Suprapubic skin (tissue), 4 donors: ENCODE data around the gene ATOH8. TPM values are rescaled to one million over a fixed set of nuclear protein-coding genes. Genes with fewer than 3 reads are reported as not detected.

Experiments used
- DNase-seq, 2 donors: peaks; one replicate each; pipeline ENCODE4 v3.0.0-alpha.2; 2019; ENCODE audit warnings: low spot score in 2 of 2
- H3K27ac ChIP-seq: fragments of 200-600 bp; sonication (generic); one replicate; pipeline ENCODE4 v1.5.1; 2019
- H3K27me3 ChIP-seq: fragments of 200-600 bp; sonication (generic); one replicate; pipeline ENCODE4 v1.5.1; 2019
- H3K36me3 ChIP-seq: fragments of 200-600 bp; sonication (generic); one replicate; pipeline ENCODE4 v1.5.1; 2019
- H3K4me1 ChIP-seq: fragments of 200-600 bp; sonication (generic); one replicate; pipeline ENCODE4 v1.5.1; 2019
- H3K4me3 ChIP-seq: fragments of 200-600 bp; sonication (generic); one replicate; pipeline ENCODE4 v1.5.1; 2019; ENCODE audit warnings: mild to moderate bottlenecking
- H3K9me3 ChIP-seq: fragments of 200-600 bp; sonication (generic); one replicate; pipeline ENCODE4 v1.5.1; 2019
- CTCF ChIP-seq, 2 donors: fragments of 200-600 bp in 1 of 2; fragments of 450-650 bp in 1 of 2; sonication (generic) in 1 of 2; IDR thresholded peaks; one replicate each; pipeline ENCODE4 v1.5.1; 2016 to 2019; ENCODE audit warnings: antibody characterized with exemption in 2 of 2, mild to moderate bottlenecking in 1 of 2, moderate library complexity in 1 of 2
- EP300 ChIP-seq: sonication (generic); formaldehyde crosslinking; IDR thresholded peaks from one replicate; pipeline ENCODE4 v1.6.1; 2017; ENCODE audit warnings: antibody characterized with exemption
- POLR2A ChIP-seq, 2 donors: fragments of 450-650 bp; IDR thresholded peaks; one replicate each; pipeline ENCODE4 v1.6.1; 2017; ENCODE audit warnings: antibody characterized with exemption in 2 of 2, mild to moderate bottlenecking in 2 of 2, moderate library complexity in 2 of 2
- POLR2AphosphoS5 ChIP-seq, 3 donors: sonication (generic); formaldehyde crosslinking; IDR thresholded peaks; one replicate each; pipeline ENCODE4 v1.6.1; 2017; ENCODE audit warnings: antibody characterized with exemption in 3 of 3
- WGBS: methylation state at CpG from one replicate; pipeline ENCODE4 v1.1.5; 2018; 5-methylcytosine and 5-hydroxymethylcytosine counted together
- total RNA-seq, 4 donors: library from RNA; depleted of rRNA; stranded (reverse); fragments of >200 nt; gene quantifications; one replicate each; pipeline ENCODE4 v1.1.0, GENCODE V29; 2016

ATOH8 gene
- total RNA-seq, 4 donors from 2014 or later: 9.7 to 30.3 (median 27.3) TPM

- H3K36me3 ChIP-seq: peaks cover 8% of the 10 kb centered on the region
- TF ChIP-seq EP300: peak; percentile 73
- TF ChIP-seq POLR2AphosphoS5 (IDR thresholded peaks at IDR 0.05): peak; percentile 79 to 99 (median 98)
- no peak for TF ChIP-seq POLR2A (IDR thresholded peaks at IDR 0.05)
- peak in 1 of 2 donors; percentile 16 for TF ChIP-seq CTCF (IDR thresholded peaks at IDR 0.05)
- no peaks in the 10 kb centered on the region for H3K9me3 ChIP-seq
- DNase-seq: peak; percentile 97 to 98
- peak overlapping the region; percentile 59 for H3K27ac ChIP-seq
- peaks cover 4% of the 10 kb centered on the region for H3K27me3 ChIP-seq
- WGBS: 4% methylated on average over 8 of the region's 37 CpGs
- peak overlapping the region; percentile 39 for H3K4me3 ChIP-seq
- peaks cover 77% of the 10 kb centered on the region for H3K4me1 ChIP-seq
Observed at GRCh38 chr2:85772019-85772745, 18.4 kb downstream of the ATOH8 start.

- H3K36me3 ChIP-seq: peaks cover 8% of the 10 kb centered on the region
- 41% methylated on average over 16 of the region's 16 CpGs for WGBS
- no peaks in the 10 kb centered on the region for H3K9me3 ChIP-seq
- H3K27me3 ChIP-seq: peaks cover 4% of the 10 kb centered on the region
- DNase-seq: no peak
- peak overlapping the region; percentile 59 for H3K27ac ChIP-seq
- TF ChIP-seq POLR2A (IDR thresholded peaks at IDR 0.05) (no peak), POLR2AphosphoS5 (IDR thresholded peaks at IDR 0.05) (no peak), CTCF (IDR thresholded peaks at IDR 0.05) (no peak), EP300 (no peak)
- H3K4me3 ChIP-seq: peak overlapping the region; percentile 39
- H3K4me1 ChIP-seq: peaks cover 81% of the 10 kb centered on the region
Observed at GRCh38 chr2:85772841-85773491, 19.2 kb downstream of the ATOH8 start.

GRCh38 chr2:85773692-85774091, 19.9 kb downstream of the ATOH8 start:
- Histone ChIP-seq H3K9me3 (no peaks in the 10 kb centered on the region), H3K27me3 (peaks cover 4% of the 10 kb centered on the region), H3K4me3 (peak overlapping the region; percentile 39), H3K4me1 (peaks cover 81% of the 10 kb centered on the region), H3K36me3 (peaks cover 12% of the 10 kb centered on the region), H3K27ac (no peak overlapping the region)
- TF ChIP-seq EP300 (no peak), POLR2A (IDR thresholded peaks at IDR 0.05) (no peak), POLR2AphosphoS5 (IDR thresholded peaks at IDR 0.05) (no peak), CTCF (IDR thresholded peaks at IDR 0.05) (no peak)
- 91% methylated on average over 6 of the region's 6 CpGs for WGBS
- DNase-seq: no peak

- DNase-seq: no peak
- no peak for TF ChIP-seq POLR2A (IDR thresholded peaks at IDR 0.05)
- TF ChIP-seq POLR2AphosphoS5 (IDR thresholded peaks at IDR 0.05): no peak
- TF ChIP-seq EP300: no peak
- TF ChIP-seq CTCF (IDR thresholded peaks at IDR 0.05): no peak
- Histone ChIP-seq H3K27me3 (peaks cover 4% of the 10 kb centered on the region), H3K36me3 (peaks cover 14% of the 10 kb centered on the region), H3K9me3 (no peaks in the 10 kb centered on the region), H3K4me1 (peaks cover 81% of the 10 kb centered on the region), H3K27ac (no peak overlapping the region), H3K4me3 (no peak overlapping the region)
- WGBS: 87% methylated on average over 9 of the region's 9 CpGs
Observed at GRCh38 chr2:85774126-85774978, 20.6 kb downstream of the ATOH8 start.
